ENCODE results near the gene PZP.

GRCh38 chr12:9163392-9163791 is 44.8 kb downstream of the PZP start:
- no peak for TF ChIP-seq POLR2A (IDR thresholded peaks at IDR 0.05; ENCODE audit: low read length)
- no peak for TF ChIP-seq GATA1 (IDR thresholded peaks at IDR 0.05; ENCODE audit: low read depth, low read length)
